Mesenchymal stem cell (in vitro differentiated cells and primary cell): Measurements from ENCODE around the gene VPS26A.

ENCODE experiments used
- DNase-seq: peaks from one replicate; pipeline ENCODE4 v3.0.0-alpha.2; 2013
- H2AFZ ChIP-seq: one replicate; pipeline ENCODE4 v1.6.1; 2013; ENCODE audit warnings: low read depth, mild to moderate bottlenecking, control low read depth, inconsistent platforms, low read length, moderate library complexity
- H2AK5ac ChIP-seq: 2 replicates; pipeline ENCODE4 v1.6.1; 2013; ENCODE audit warnings: low read length, moderate library complexity, mild to moderate bottlenecking, inconsistent platforms; ENCODE audit not compliant: severe bottlenecking
- H2BK120ac ChIP-seq: one replicate; pipeline ENCODE4 v1.6.1; 2013; ENCODE audit warnings: low read depth, mild to moderate bottlenecking, inconsistent platforms, low read length, moderate library complexity
- H2BK12ac ChIP-seq, 2 experiments: one replicate each; pipeline ENCODE4 v1.6.1; 2013; ENCODE audit warnings: inconsistent platforms in 2 of 2, low read length in 2 of 2, mild to moderate bottlenecking in 2 of 2, moderate library complexity in 2 of 2, control low read depth in 1 of 2
- H2BK15ac ChIP-seq: one replicate; pipeline ENCODE4 v1.6.1; 2013; ENCODE audit warnings: mild to moderate bottlenecking, low read depth, inconsistent platforms; ENCODE audit not compliant: poor library complexity, severe bottlenecking
- H2BK5ac ChIP-seq: 2 replicates; pipeline ENCODE4 v1.6.1; 2013; ENCODE audit warnings: low read depth, mild to moderate bottlenecking, low read length, control low read depth, inconsistent platforms; ENCODE audit not compliant: poor library complexity, severe bottlenecking
- H3K14ac ChIP-seq, 2 experiments: one replicate each; pipeline ENCODE4 v1.6.1; 2013; ENCODE audit warnings: inconsistent platforms in 2 of 2, low read length in 2 of 2, control low read depth in 1 of 2, mild to moderate bottlenecking in 1 of 2, moderate library complexity in 1 of 2
- H3K18ac ChIP-seq, 2 experiments: one replicate each; pipeline ENCODE4 v1.6.1; 2013; ENCODE audit warnings: inconsistent platforms in 2 of 2, low read length in 2 of 2, control low read depth in 1 of 2, low read depth in 1 of 2, mild to moderate bottlenecking in 1 of 2
- H3K23ac ChIP-seq, 2 experiments: one replicate each; pipeline ENCODE4 v1.6.1; 2013; ENCODE audit warnings: inconsistent platforms in 2 of 2, low read length in 2 of 2, mild to moderate bottlenecking in 2 of 2, moderate library complexity in 2 of 2, control low read depth in 1 of 2
- H3K27ac ChIP-seq: 2 replicates; pipeline ENCODE4 v1.5.1; 2013; ENCODE audit warnings: mild to moderate bottlenecking, moderate library complexity, low read length, control low read depth, inconsistent platforms; ENCODE audit not compliant: poor library complexity, severe bottlenecking
- H3K27me3 ChIP-seq, 2 experiments: 2 replicates each; pipeline versions ENCODE4 v1.6.1 to v1.7.0; 2013; ENCODE audit warnings: low read length in 2 of 2, mild to moderate bottlenecking in 2 of 2, moderate library complexity in 2 of 2, control low read depth in 1 of 2, inconsistent platforms in 1 of 2; ENCODE audit not compliant: control insufficient read depth in 1 of 2, insufficient read depth in 1 of 2
- H3K36me3 ChIP-seq, 2 experiments: 2 replicates each; pipeline versions ENCODE4 v1.6.1 to v1.7.0; 2013; ENCODE audit warnings: low read length in 2 of 2, control low read depth in 1 of 2, inconsistent platforms in 1 of 2, low read depth in 1 of 2, mild to moderate bottlenecking in 1 of 2; ENCODE audit not compliant: insufficient read depth in 2 of 2, control insufficient read depth in 1 of 2
- H3K4ac ChIP-seq, 2 experiments: one replicate each; pipeline ENCODE4 v1.6.1; 2013; ENCODE audit warnings: inconsistent platforms in 2 of 2, low read length in 2 of 2, mild to moderate bottlenecking in 2 of 2, moderate library complexity in 2 of 2, control low read depth in 1 of 2, low read depth in 1 of 2
- H3K4me1 ChIP-seq: 2 replicates; pipeline ENCODE4 v1.6.1; 2013; ENCODE audit warnings: low read depth, low read length, control low read depth; ENCODE audit not compliant: control insufficient read depth, insufficient read depth
- H3K4me2 ChIP-seq: 2 replicates; pipeline ENCODE4 v1.6.1; 2013; ENCODE audit warnings: low read length, mild to moderate bottlenecking, inconsistent platforms; ENCODE audit not compliant: poor library complexity, severe bottlenecking
- H3K4me3 ChIP-seq, 2 experiments: 2 replicates each; pipeline versions ENCODE4 v1.5.1 to v1.7.0; 2013; ENCODE audit warnings: low read length in 2 of 2, mild to moderate bottlenecking in 2 of 2, control low read depth in 1 of 2, low read depth in 1 of 2; ENCODE audit not compliant: insufficient read depth in 1 of 2
- H3K79me1 ChIP-seq: replicated peaks from 2 replicates; pipeline ENCODE4 v1.6.1; 2013; ENCODE audit warnings: mild to moderate bottlenecking, control low read depth, low read length, inconsistent platforms; ENCODE audit not compliant: poor library complexity, severe bottlenecking
- H3K9ac ChIP-seq: 2 replicates; pipeline ENCODE4 v1.7.0; 2013; ENCODE audit warnings: mild to moderate bottlenecking, low read length, moderate library complexity
- H3K9me3 ChIP-seq: 2 replicates; pipeline ENCODE4 v1.7.0; 2013; ENCODE audit warnings: mild to moderate bottlenecking, low read length; ENCODE audit not compliant: control insufficient read depth
- H4K8ac ChIP-seq: one replicate; pipeline ENCODE4 v1.6.1; 2013; ENCODE audit warnings: inconsistent platforms, mild to moderate bottlenecking, low read length, moderate library complexity
- H4K91ac ChIP-seq: one replicate; pipeline ENCODE4 v1.6.1; 2013; ENCODE audit warnings: mild to moderate bottlenecking, low read length, inconsistent platforms
- WGBS: methylation state at CpG from one replicate; pipeline ENCODE4 v1.1.7; 2013; ENCODE audit warnings: mixed read lengths; 5-methylcytosine and 5-hydroxymethylcytosine counted together

VPS26A gene

DNA sequence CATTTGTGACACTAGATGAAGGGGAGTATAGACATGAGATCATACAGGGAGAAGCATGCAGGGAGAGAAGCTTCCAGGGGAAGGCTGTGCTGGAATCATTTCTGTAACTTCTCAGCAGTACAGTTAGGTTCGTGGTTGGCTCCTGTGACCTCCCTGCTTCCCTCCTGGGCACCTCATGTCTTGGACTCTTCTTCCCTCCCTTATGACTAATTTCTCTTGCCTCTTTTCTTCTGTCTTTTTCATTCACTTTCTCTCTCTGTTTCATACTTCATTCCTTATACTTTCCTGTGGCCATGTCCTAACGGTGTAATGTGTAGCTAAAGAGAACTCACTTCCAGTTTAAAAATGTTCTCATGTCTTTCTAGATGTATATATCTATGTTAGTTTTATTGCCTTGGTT, 77.1 kb downstream of the VPS26A start:
- Histone ChIP-seq H3K4me2 (no peak overlapping the region), H2BK5ac (no peak overlapping the region), H3K4me3 (no peak overlapping the region), H3K4me1 (peaks cover 1% of the 10 kb centered on the region), H3K9ac (peak overlapping the region; percentile 13), H3K27ac (peak overlapping the region; percentile 20), H2AFZ (no peak overlapping the region), H3K36me3 (peaks cover 19 to 89% of the 10 kb centered on the region in 2 experiments), H3K23ac (no peak overlapping the region), H2AK5ac (no peak overlapping the region), H2BK120ac (no peak overlapping the region), H2BK15ac (no peak overlapping the region), H2BK12ac (no peak overlapping the region), H3K4ac (no peak overlapping the region), H3K27me3 (no peaks in the 10 kb centered on the region), H3K14ac (no peak overlapping the region), H3K79me1 (peaks cover 2% of the 10 kb centered on the region), H4K8ac (no peak overlapping the region), H4K91ac (no peak overlapping the region), H3K18ac (no peak overlapping the region), H3K9me3 (no peaks in the 10 kb centered on the region)
- no peak for DNase-seq
- 55% methylated on average over 1 of the region's 2 CpGs for WGBS

DNA sequence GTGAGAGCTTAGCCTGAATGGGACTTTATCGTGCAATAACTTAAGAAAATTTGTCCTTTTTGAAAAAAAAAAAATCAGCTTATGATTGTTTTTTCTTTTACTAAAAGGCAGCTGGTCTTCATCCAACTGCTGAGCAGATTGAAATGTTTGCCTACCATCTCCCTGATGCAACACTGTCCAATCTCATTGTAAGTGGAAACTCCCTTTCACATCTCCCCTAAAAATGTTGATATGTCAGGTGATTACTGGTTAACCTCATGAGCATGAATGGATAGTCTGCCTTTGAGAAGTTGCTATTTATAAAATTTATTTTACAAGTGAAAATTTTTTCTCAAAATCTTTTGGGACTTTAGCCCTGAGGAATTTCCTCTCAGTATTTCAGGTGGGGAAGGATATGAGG, 78.4 kb downstream of the VPS26A start:
- Histone ChIP-seq H3K27ac (no peak overlapping the region), H3K4ac (no peak overlapping the region), H3K14ac (no peak overlapping the region), H4K91ac (no peak overlapping the region), H2BK5ac (no peak overlapping the region), H2BK120ac (no peak overlapping the region), H3K9ac (peak overlapping the region; percentile 49), H3K36me3 (peaks cover 22 to 87% of the 10 kb centered on the region in 2 experiments), H3K4me2 (no peak overlapping the region), H3K4me3 (no peak overlapping the region), H3K79me1 (peaks cover 2% of the 10 kb centered on the region), H3K18ac (no peak overlapping the region), H3K4me1 (peaks cover 1% of the 10 kb centered on the region), H3K27me3 (no peaks in the 10 kb centered on the region), H4K8ac (no peak overlapping the region), H2BK12ac (no peak overlapping the region), H2AK5ac (no peak overlapping the region), H3K23ac (no peak overlapping the region), H2BK15ac (no peak overlapping the region), H2AFZ (no peak overlapping the region), H3K9me3 (no peaks in the 10 kb centered on the region)
- no peak for DNase-seq
- no CpG with 5 or more reads among the region's 1 CpG for WGBS

DNA sequence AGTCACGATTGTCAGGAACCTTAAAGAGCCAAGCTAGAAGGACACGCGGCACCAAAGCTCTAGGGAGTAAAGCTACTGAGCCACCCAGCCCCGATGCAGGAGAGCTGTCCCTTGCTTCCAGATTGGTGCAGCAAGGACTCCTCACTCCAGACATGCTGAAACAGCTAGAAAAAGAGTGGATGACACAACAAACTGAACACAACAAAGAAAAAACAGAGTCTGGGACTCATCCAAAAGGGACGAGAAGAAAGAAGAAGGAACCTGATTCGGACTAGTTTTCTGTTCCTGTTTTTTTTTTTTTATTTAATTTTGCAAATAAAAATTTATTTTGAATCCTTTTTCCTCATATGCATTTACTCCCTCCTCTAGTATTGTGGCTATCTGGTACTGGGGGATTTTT, 84.8 kb downstream of the VPS26A start:
- no peak overlapping the region for H2AK5ac ChIP-seq
- H3K23ac ChIP-seq: no peak overlapping the region
- no peak overlapping the region for H4K8ac ChIP-seq
- no peak overlapping the region for H3K27ac ChIP-seq
- no peak overlapping the region for H2BK5ac ChIP-seq
- no peak for DNase-seq
- H3K4ac ChIP-seq: no peak overlapping the region
- no peak overlapping the region for H3K9ac ChIP-seq
- no peak overlapping the region for H4K91ac ChIP-seq
- H2AFZ ChIP-seq: no peak overlapping the region
- no peak overlapping the region for H3K4me3 ChIP-seq
- no peaks in the 10 kb centered on the region for H3K27me3 ChIP-seq
- no peaks in the 10 kb centered on the region for H3K79me1 ChIP-seq
- H3K9me3 ChIP-seq: no peaks in the 10 kb centered on the region
- no peaks in the 10 kb centered on the region for H3K4me1 ChIP-seq
- no peak overlapping the region for H3K4me2 ChIP-seq
- H3K18ac ChIP-seq: no peak overlapping the region
- WGBS: 98% methylated on average over 4 of the region's 6 CpGs
- no peak overlapping the region for H3K14ac ChIP-seq
- H3K36me3 ChIP-seq: peaks cover 25 to 56% of the 10 kb centered on the region in 2 experiments
- H2BK12ac ChIP-seq: no peak overlapping the region
- H2BK15ac ChIP-seq: no peak overlapping the region
- no peak overlapping the region for H2BK120ac ChIP-seq

DNA sequence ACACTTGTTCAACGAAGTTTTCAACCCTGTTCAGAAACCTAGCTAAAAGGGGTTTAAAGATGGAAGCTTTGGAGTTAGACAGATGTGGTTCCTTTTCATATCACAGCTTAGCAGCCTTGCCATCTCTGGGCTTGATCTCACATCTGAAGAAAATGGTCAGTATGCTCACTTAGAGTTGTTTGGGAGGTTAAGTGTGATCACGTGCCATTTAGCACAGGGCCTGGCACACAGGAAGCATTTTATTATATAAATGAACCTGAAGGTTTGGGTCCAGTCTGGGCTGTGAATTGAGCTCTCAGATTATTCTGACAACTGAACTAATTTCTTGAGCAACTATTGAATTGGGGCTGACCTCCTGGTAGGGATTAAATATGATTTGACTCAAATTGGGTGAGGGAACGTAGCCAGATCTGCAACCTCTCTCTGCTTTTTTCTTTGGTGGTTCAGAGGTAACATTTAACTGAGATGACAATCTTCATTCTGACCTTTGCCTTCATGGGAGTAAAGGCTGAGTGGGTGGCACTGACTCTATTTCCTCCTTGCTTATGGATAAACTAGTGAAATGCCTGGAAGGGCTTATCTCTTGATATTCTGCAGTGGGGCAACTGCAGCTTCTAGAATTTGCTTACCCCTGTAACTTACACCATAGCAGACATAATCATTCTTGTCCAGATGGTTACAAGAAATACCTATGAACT, 86.0 kb downstream of the VPS26A start:
- no peak for DNase-seq
- no peaks in the 10 kb centered on the region for H3K4me1 ChIP-seq
- H3K4ac ChIP-seq: no peak overlapping the region
- no peak overlapping the region for H3K27ac ChIP-seq
- no peak overlapping the region for H2BK15ac ChIP-seq
- H2AFZ ChIP-seq: no peak overlapping the region
- H3K79me1 ChIP-seq: no peaks in the 10 kb centered on the region
- no peaks in the 10 kb centered on the region for H3K9me3 ChIP-seq
- no peak overlapping the region for H3K9ac ChIP-seq
- H2BK12ac ChIP-seq: no peak overlapping the region
- H3K14ac ChIP-seq: no peak overlapping the region
- no peak overlapping the region for H2BK120ac ChIP-seq
- H2BK5ac ChIP-seq: no peak overlapping the region
- H4K8ac ChIP-seq: no peak overlapping the region
- H3K4me2 ChIP-seq: no peak overlapping the region
- no peak overlapping the region for H3K4me3 ChIP-seq
- H2AK5ac ChIP-seq: no peak overlapping the region
- no peaks in the 10 kb centered on the region for H3K27me3 ChIP-seq
- no peak overlapping the region for H4K91ac ChIP-seq
- H3K23ac ChIP-seq: no peak overlapping the region
- peaks cover 25 to 44% of the 10 kb centered on the region in 2 experiments for H3K36me3 ChIP-seq
- 95% methylated on average over 3 of the region's 3 CpGs for WGBS
- no peak overlapping the region for H3K18ac ChIP-seq
